HepG2 (cell line): ENCODE measurements around the gene ZFP62. TPM values are rescaled to one million over a fixed set of nuclear protein-coding genes. Genes with fewer than 3 reads are reported as not detected.

Experiments
- ATF5 ChIP-seq: sonication (generic); formaldehyde crosslinking; IDR thresholded peaks from 2 replicates; pipeline ENCODE4 v1.4.0; 2020; ENCODE audit warnings: mild to moderate bottlenecking, low read depth, missing genetic modification reagents
- BCL6 ChIP-seq: IDR thresholded peaks from 2 replicates; pipeline ENCODE4 v1.6.1; 2016; ENCODE audit warnings: missing genetic modification reagents, missing compliant biosample characterization
- ELF3 ChIP-seq: IDR thresholded peaks from 2 replicates; pipeline ENCODE4 v1.6.1; 2016; ENCODE audit warnings: missing genetic modification reagents, missing compliant biosample characterization
- HNF4G ChIP-seq, 2 experiments: sonication (generic) in 1 of 2; formaldehyde crosslinking in 1 of 2; IDR thresholded peaks; 2 replicates each; pipeline versions ENCODE4 v1.4.0 to v1.6.1; 2011 to 2020; ENCODE audit warnings: borderline replicate concordance in 2 of 2, low read depth in 2 of 2, mild to moderate bottlenecking in 2 of 2, low read length in 1 of 2, missing genetic modification reagents in 1 of 2, moderate library complexity in 1 of 2
- MIXL1 ChIP-seq: IDR thresholded peaks from 2 replicates; pipeline ENCODE4 v1.6.1; 2016
- MNT ChIP-seq: fragments of 450-650 bp; IDR thresholded peaks from 2 replicates; pipeline ENCODE4 v1.6.1; 2016
- NFYC ChIP-seq: IDR thresholded peaks from 2 replicates; pipeline ENCODE4 v1.6.1; 2016; ENCODE audit warnings: missing genetic modification reagents, missing compliant biosample characterization
- NR2C2 ChIP-seq: sonication (generic); formaldehyde crosslinking; IDR thresholded peaks from 2 replicates; pipeline ENCODE4 v1.4.0; 2020; ENCODE audit warnings: missing genetic modification reagents, mild to moderate bottlenecking, moderate library complexity, borderline replicate concordance
- PAX8 ChIP-seq: sonication (generic); formaldehyde crosslinking; IDR thresholded peaks from 2 replicates; pipeline ENCODE4 v1.8.0; 2022; ENCODE audit warnings: mild to moderate bottlenecking, missing genetic modification reagents, borderline replicate concordance
- POGZ ChIP-seq: sonication (generic); formaldehyde crosslinking; IDR thresholded peaks from 2 replicates; pipeline ENCODE4 v1.4.0; 2020; ENCODE audit warnings: mild to moderate bottlenecking, missing genetic modification reagents
- SATB2 ChIP-seq: sonication (generic); formaldehyde crosslinking; IDR thresholded peaks from 2 replicates; pipeline ENCODE4 v1.5.0; 2020; ENCODE audit warnings: missing genetic modification reagents
- SMAD3 ChIP-seq: sonication (generic); formaldehyde crosslinking; IDR thresholded peaks from 2 replicates; pipeline ENCODE4 v1.4.0; 2020; ENCODE audit warnings: missing genetic modification reagents
- SRSF1 ChIP-seq: fragments of 200-400 bp; formaldehyde crosslinking; optimal IDR thresholded peaks from 2 replicates; pipeline ENCODE3; 2017; ENCODE audit warnings: mild to moderate bottlenecking, low read depth, low read length, moderate library complexity
- ZMAT3 ChIP-seq: sonication (generic); formaldehyde crosslinking; conservative IDR thresholded peaks from 2 replicates; pipeline ENCODE4 v1.7.0; 2021; ENCODE audit warnings: missing genetic modification reagents
- ZNF138 ChIP-seq: sonication (generic); formaldehyde crosslinking; IDR thresholded peaks from 2 replicates; pipeline ENCODE4 v1.5.0; 2020; ENCODE audit warnings: mild to moderate bottlenecking, low read depth, missing genetic modification reagents
- ZNF333 ChIP-seq: sonication (generic); formaldehyde crosslinking; IDR thresholded peaks from 2 replicates; pipeline ENCODE4 v1.4.0; 2020; ENCODE audit warnings: mild to moderate bottlenecking, missing genetic modification reagents, borderline replicate concordance
- polyA plus RNA-seq, 8 experiments: library from polyadenylated mRNA; depleted of rRNA in 3 of 8; stranded (reverse) in 7 of 8; unstranded in 1 of 8; fragments of >200 nt; fragmentation: Illumina TruSeq in 4 of 8; extraction: Trizol in 4 of 8; gene quantifications; 2 replicates each; pipeline versions ENCODE4 v1.2.1 to v1.2.3, GENCODE V29; 2011 to 2016; ENCODE audit warnings: low read depth in 4 of 8, missing spikeins in 1 of 8, mixed read lengths in 1 of 8; ENCODE audit not compliant: insufficient read depth in 1 of 8
- total RNA-seq, 5 experiments: library from RNA; depleted of rRNA; stranded (reverse); fragments of >200 nt; fragmentation: Illumina TruSeq; extraction: Trizol; gene quantifications; 2 replicates each; pipeline ENCODE4 v1.2.3, GENCODE V29; 2016; ENCODE audit warnings: low read depth in 1 of 5
- TF ChIP-seq, protein P1 (sequence below): sonication (generic); formaldehyde crosslinking; IDR thresholded peaks from 2 replicates; pipeline ENCODE4 v1.4.0; 2020; ENCODE audit warnings: low read depth, mild to moderate bottlenecking, missing genetic modification reagents
- TF ChIP-seq, protein P2 (sequence below): IDR thresholded peaks from 2 replicates; pipeline ENCODE4 v1.6.1; 2016; ENCODE audit warnings: missing genetic modification reagents, missing compliant biosample characterization
- TF ChIP-seq, protein P3 (sequence below): sonication (generic); formaldehyde crosslinking; IDR thresholded peaks from 2 replicates; pipeline ENCODE4 v1.8.0; 2022; ENCODE audit warnings: missing genetic modification reagents, mild to moderate bottlenecking, borderline replicate concordance
- TF ChIP-seq, protein P4 (sequence below): sonication (generic); formaldehyde crosslinking; conservative IDR thresholded peaks from 2 replicates; pipeline ENCODE4 v1.8.1; 2023; ENCODE audit warnings: missing genetic modification reagents
- TF ChIP-seq, protein P5 (sequence below): sonication (generic); formaldehyde crosslinking; IDR thresholded peaks from 2 replicates; pipeline ENCODE4 v1.8.0; 2023; ENCODE audit warnings: mild to moderate bottlenecking, missing genetic modification reagents

ZFP62 gene
- total and polyA plus RNA-seq, 2 of the 13 experiments (the other 11 are each of a cell fraction or from before 2014, with no cell fraction given), result 8.2 to 19.4 TPM

GRCh38 chr5:180809403-180810209 lies 51.5 kb downstream of the ZFP62 start (continued):
- peak; percentile 33; the same call in 1 of the 2 replicates for TF ChIP-seq MNT
- TF ChIP-seq BCL6 (CRISPR knock-in tag), result 0 out of 2 replicates have a peak, but pooled peaks have one; percentile 0
- TF ChIP-seq SMAD3 (CRISPR knock-in tag), result no peak
- TF ChIP-seq, protein P1, sequence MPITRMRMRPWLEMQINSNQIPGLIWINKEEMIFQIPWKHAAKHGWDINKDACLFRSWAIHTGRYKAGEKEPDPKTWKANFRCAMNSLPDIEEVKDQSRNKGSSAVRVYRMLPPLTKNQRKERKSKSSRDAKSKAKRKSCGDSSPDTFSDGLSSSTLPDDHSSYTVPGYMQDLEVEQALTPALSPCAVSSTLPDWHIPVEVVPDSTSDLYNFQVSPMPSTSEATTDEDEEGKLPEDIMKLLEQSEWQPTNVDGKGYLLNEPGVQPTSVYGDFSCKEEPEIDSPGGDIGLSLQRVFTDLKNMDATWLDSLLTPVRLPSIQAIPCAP, result no peak; the same call in 1 of the 2 replicates
- TF ChIP-seq SRSF1, result no peak
- TF ChIP-seq, protein P2, sequence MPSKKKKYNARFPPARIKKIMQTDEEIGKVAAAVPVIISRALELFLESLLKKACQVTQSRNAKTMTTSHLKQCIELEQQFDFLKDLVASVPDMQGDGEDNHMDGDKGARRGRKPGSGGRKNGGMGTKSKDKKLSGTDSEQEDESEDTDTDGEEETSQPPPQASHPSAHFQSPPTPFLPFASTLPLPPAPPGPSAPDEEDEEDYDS (CRISPR knock-in tag), result peak; percentile 46
- 0 out of 2 replicates have a peak, but pooled peaks have one; percentile 13 for TF ChIP-seq ZNF138 (CRISPR knock-in tag)
- TF ChIP-seq, protein P3, sequence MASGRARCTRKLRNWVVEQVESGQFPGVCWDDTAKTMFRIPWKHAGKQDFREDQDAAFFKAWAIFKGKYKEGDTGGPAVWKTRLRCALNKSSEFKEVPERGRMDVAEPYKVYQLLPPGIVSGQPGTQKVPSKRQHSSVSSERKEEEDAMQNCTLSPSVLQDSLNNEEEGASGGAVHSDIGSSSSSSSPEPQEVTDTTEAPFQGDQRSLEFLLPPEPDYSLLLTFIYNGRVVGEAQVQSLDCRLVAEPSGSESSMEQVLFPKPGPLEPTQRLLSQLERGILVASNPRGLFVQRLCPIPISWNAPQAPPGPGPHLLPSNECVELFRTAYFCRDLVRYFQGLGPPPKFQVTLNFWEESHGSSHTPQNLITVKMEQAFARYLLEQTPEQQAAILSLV, result peak; percentile 8; the same call in 1 of the 2 replicates
- TF ChIP-seq ZMAT3 (CRISPR knock-in tag), result 0 out of 2 replicates have a peak, but pooled peaks have one; percentile 9
- TF ChIP-seq NR2C2 (CRISPR knock-in tag), result peak; percentile 86; the same call in 1 of the 2 replicates
- TF ChIP-seq SATB2 (CRISPR knock-in tag), result no peak
- no peak for TF ChIP-seq NFYC (CRISPR knock-in tag)
- no peak; the same call in 1 of the 2 replicates for TF ChIP-seq ZNF333 (CRISPR knock-in tag)
- TF ChIP-seq ELF3, result 0 out of 2 replicates have a peak, but pooled peaks have one; percentile 15
- peak; percentile 7; the same call in 1 of the 2 replicates for TF ChIP-seq POGZ
- TF ChIP-seq, protein P4, sequence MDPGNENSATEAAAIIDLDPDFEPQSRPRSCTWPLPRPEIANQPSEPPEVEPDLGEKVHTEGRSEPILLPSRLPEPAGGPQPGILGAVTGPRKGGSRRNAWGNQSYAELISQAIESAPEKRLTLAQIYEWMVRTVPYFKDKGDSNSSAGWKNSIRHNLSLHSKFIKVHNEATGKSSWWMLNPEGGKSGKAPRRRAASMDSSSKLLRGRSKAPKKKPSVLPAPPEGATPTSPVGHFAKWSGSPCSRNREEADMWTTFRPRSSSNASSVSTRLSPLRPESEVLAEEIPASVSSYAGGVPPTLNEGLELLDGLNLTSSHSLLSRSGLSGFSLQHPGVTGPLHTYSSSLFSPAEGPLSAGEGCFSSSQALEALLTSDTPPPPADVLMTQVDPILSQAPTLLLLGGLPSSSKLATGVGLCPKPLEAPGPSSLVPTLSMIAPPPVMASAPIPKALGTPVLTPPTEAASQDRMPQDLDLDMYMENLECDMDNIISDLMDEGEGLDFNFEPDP (CRISPR knock-in tag), result 0 out of 2 replicates have a peak, but pooled peaks have one; percentile 79
- no peak for TF ChIP-seq MIXL1
- TF ChIP-seq, protein P5, sequence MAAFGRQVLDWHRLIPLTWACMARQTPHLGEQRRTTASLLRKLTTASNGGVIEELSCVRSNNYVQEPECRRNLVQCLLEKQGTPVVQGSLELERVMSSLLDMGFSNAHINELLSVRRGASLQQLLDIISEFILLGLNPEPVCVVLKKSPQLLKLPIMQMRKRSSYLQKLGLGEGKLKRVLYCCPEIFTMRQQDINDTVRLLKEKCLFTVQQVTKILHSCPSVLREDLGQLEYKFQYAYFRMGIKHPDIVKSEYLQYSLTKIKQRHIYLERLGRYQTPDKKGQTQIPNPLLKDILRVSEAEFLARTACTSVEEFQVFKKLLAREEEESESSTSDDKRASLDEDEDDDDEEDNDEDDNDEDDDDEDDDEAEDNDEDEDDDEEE (CRISPR knock-in tag), result peak; percentile 64; the same call in 1 of the 2 replicates
- peak; percentile 11; the same call in 1 of the 2 replicates for TF ChIP-seq ATF5 (CRISPR knock-in tag)
- 0 out of 2 replicates have a peak, but pooled peaks have one; percentile 16 for TF ChIP-seq PAX8 (CRISPR knock-in tag)
- peak; percentile 8; the same call in 1 of the 2 replicates for TF ChIP-seq HNF4G (IDR thresholded peaks at IDR 0.05; ENCODE audit: borderline replicate concordance, low read depth, low read length)
- no peak for TF ChIP-seq HNF4G (CRISPR knock-in tag; IDR thresholded peaks at IDR 0.05; ENCODE audit: borderline replicate concordance, low read depth)
